HG03103 (cell line): ENCODE results near the gene CCDC159.

ENCODE experiments used
- ATAC-seq: cut with Tn5 transposase; IDR thresholded peaks from one replicate; pipeline ENCODE4 v1.9.1; 2021; ENCODE audit warnings: low read depth; ENCODE audit not compliant: unreplicated experiment

Gene CCDC159

DNA sequence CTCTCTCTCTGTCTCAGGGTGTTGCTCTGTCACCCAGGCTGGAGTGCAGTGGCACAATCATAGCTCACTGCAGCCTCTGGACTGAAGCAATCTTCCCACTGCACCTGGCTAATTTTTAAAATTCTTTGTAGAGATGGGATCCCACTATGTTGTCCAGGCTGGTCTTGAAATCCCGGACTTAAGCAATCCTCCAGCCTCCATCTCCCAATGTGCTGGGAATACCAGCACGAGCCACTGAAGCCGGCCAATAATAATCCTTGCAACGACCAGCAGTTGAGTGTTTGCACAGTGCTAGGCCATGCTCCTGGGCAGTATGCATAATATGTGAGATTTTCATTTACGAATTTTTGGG lies 38.4 kb downstream of the CCDC159 start:
- no peak for ATAC-seq

DNA sequence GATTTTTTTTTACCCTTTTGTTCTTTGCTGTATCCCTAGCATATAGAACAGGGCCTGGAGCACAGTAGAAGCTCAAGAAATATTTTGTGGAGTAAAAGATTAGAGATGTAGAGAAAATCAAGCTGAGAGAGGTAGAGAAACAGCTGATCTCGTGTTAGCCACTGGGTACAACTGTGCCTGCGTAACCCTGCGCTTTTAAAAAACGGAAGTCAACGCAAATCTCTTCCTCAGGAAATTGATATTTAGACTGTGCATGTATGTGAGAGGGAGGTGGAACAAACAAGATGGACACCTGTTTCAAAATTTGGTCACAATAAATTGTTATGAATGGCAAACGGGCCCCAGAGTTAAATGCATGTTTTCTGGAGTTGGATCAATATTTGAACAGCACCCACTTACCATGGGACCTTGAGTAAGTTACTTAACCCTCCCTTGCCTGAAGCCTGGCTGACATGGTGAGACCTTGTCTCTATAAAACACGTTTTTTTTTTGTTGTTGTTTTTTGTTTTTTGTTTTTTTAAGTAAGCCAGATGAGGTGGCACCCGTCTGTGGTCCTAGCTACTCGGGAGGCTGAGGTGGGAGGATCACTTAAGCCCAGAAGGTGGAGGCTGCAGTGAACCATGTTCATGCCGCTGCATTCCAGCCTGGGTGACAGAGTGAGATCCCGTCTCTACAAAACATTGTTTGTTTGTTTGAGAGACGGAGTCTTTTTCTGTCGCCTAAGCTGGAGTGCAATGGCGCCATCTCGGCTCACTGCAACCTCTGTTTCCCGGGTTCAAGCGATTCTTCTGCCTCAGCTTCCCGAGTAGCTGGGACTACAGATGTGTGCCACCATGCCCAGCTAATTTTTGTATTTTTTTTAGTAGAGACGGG lies 41.1 kb downstream of the CCDC159 start:
- no peak for ATAC-seq

DNA sequence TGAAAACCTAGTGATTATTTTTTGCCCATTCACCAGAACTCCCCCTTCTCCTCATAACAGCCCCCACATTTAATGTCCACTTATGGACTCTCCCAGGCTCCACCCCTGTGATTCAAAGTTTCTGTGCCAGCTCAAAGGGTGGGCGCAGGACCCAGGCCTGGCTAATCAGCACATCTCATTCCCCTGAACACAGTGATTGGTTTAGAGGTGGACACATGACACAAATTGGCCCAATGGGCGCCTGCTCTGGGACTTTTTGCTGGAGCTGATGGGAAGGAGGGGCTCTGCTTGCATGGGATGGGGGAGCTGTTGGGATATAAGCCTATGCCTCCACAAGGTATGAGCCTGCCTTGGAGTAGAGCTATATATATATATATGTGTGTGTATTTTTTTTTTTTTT lies 44.0 kb downstream of the CCDC159 start:
- ATAC-seq = no peak

DNA sequence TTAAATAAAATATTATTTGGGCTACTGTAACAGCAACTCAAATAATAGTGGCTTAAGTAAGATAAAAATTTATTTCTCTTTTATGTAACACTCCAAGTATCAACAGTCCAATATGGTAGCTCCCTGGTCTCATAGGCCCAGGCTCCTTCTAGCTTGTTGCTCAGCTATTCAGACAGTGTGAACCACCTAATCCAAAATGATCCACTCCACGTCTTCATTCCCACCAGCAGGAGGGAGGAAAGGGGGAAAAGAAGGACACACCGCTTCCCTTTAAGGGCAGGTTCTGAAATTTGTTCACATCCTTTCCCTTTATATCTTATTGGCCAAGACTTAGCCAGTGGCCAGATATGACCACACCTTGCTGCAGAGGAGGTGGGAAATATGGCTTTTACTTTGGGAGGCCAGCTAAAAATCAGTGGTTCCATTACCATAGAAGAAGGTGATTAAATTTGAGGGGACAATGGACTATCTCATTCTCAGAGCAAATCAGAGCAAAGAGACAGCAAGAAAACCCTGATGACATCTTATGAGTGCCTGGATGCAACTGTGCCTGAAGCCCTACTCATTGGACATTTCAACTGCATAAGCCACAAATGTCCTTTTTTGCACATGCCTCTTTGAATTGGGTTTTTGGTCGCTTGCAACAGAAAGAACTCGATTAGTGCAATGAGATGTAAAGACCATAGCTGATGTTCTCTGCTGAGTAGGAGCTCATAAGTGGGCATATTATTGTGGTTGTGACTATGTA lies 44.8 kb downstream of the CCDC159 start:
- no peak for ATAC-seq

DNA sequence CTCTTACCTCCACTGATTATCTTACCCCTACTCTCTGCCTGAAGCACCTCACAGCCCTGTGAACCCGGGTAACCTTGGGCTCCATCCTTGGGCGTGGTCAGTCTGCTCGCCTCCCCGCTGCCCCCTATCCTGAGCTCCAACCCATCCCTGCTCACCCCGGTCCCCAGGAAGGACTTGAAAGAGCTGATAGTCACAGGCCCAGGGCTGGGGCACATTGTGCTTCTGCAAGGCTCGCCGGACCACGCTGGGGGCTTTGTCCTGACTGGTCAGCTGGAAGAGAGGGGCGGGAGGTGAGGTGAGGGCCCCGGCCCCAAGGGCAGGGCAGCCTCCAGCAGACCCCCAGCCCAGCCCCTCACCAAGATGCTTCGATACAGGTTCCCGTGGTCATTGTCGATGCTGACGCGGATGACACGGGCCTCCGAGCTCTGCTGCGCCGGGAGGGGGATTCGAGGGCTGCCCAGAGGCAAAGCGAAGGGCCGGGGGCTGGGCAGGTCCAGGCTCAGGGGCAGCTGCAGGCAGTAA lies 50.8 kb downstream of the CCDC159 start:
- no peak for ATAC-seq

DNA sequence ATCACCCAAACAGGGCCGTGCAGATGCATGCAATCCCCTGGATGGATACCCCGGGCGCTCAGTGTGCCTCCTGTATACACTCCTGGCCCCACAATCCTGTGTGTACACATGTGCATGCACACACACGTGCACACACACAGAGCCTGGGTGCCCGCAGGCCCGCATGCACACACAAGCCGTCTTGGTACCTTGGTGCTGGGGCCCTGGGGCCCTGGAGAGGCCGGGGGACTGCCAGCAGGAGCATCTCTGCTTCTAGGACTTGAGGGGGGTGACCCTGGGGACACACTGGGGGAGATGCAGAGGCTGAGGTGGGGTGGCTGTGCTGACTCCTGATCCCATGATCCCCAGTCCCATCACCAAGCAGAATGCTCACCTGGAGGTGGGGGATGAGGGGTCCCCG lies 53.3 kb downstream of the CCDC159 start:
- ATAC-seq = no peak

DNA sequence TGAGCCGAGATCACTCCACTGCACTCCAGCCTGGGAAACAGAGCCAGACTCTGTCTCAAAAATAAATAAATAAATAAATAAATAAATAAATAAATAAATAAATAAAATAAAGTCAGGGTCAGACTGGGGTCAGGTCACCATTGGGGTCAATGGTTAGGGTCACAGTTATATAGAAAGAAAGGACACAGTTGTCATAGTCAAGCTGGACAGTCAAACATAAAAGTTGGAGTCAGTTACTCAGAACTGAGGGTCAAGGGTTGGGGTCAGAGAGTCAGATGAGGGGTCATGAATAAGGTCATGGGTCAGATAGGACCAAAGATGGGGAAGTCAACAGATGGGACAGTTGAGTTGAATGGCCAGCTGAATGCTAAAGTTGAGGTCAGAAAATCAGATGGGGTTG lies 54.5 kb downstream of the CCDC159 start:
- ATAC-seq = no peak

DNA sequence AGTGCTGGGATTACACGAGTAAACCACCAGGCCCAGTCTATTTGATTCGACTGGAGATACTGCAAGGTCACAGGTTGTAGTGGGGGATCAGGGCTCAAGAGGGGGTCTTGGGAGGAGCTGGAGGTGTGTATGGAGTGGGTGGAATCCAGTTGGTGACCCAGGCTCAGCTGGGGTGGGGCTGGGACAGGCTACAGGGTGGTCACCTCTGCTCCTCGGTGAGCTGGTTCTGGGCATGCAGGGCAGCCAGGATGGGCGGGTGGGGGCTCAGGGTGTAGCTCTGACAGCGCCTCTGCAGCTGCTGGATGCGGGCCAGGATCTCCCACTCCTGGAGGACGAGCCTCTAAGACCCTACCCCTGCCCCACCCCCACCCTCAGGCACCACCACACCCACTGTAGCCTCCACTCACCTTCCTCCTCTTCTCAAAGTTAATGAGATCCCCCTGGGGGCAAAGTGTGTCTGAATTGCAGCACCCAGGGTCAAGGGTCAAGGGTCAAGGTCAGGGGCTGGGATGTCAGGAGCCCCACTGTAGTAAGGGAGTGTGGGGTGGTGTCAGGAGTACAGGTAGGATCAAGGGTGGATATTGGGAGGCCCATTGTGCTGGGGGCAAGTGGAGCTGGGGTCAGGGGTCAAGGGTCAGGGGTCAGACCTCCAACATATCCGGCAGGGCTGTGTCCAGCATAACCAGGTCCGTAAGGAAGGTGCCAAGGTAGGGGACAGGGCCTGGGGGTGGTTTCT lies 55.7 kb downstream of the CCDC159 start:
- ATAC-seq = no peak
